H1 (cell line): Measurements from ENCODE around the gene ARNT2. TPM values are rescaled to one million over a fixed set of nuclear protein-coding genes. Genes with fewer than 3 reads are reported as not detected.

Experiments used
- CTCF ChIA-PET: fragments of 300-600 bp; sonication (Branson Sonifier 250); formaldehyde crosslinking; loops from one replicate; lab custom pipeline; 2021; ENCODE audit not compliant: partially characterized antibody; lab: Charles Lee
- POLR2A ChIA-PET: fragments of 300-600 bp; sonication (Branson Sonifier 250); formaldehyde crosslinking; loops from one replicate; lab custom pipeline; 2021; ENCODE audit warnings: inconsistent platforms; ENCODE audit not compliant: partially characterized antibody; lab: Charles Lee
- DNase-seq, 2 experiments: peaks; one replicate each; pipeline versions ENCODE4 v3.0.0 to v3.0.0-alpha.2; 2010 to 2022; ENCODE audit warnings: low spot score in 2 of 2, low read depth in 1 of 2, mixed read lengths in 1 of 2
- FAIRE-seq: peaks from 2 replicates; lab custom pipeline; 2011; peaks lifted over from hg19 to GRCh38; lab: Jason Lieb, UNC
- H2AFZ ChIP-seq: 2 replicates; pipeline ENCODE4 v1.8.1; 2012; ENCODE audit warnings: low read length, inconsistent platforms
- H2AK5ac ChIP-seq: 2 replicates; pipeline ENCODE4 v1.6.1; 2013; ENCODE audit warnings: low read depth, low read length
- H2BK120ac ChIP-seq: replicated peaks from 2 replicates; pipeline ENCODE3; 2013; ENCODE audit warnings: low read depth, low read length, inconsistent platforms
- H2BK12ac ChIP-seq: 2 replicates; pipeline ENCODE4 v1.6.1; 2013; ENCODE audit warnings: low read depth, low read length
- H2BK15ac ChIP-seq: 2 replicates; pipeline ENCODE4 v1.6.1; 2013; ENCODE audit warnings: low read length
- H2BK20ac ChIP-seq: 2 replicates; pipeline ENCODE4 v1.6.1; 2013; ENCODE audit warnings: low read length
- H2BK5ac ChIP-seq: 2 replicates; pipeline ENCODE4 v1.6.1; 2013; ENCODE audit warnings: low read depth, low read length
- H3K14ac ChIP-seq: 2 replicates; pipeline ENCODE4 v1.6.1; 2013; ENCODE audit warnings: inconsistent platforms; ENCODE audit not compliant: insufficient read length
- H3K18ac ChIP-seq: 2 replicates; pipeline ENCODE4 v1.6.1; 2013; ENCODE audit warnings: low read length; ENCODE audit errors: extremely low read depth
- H3K23ac ChIP-seq: 2 replicates; pipeline ENCODE4 v1.6.1; 2013; ENCODE audit warnings: inconsistent platforms; ENCODE audit not compliant: insufficient read length
- H3K23me2 ChIP-seq: 2 replicates; pipeline ENCODE4 v1.6.1; 2013; ENCODE audit warnings: low read depth, low read length
- H3K27ac ChIP-seq: 2 replicates; pipeline ENCODE4 v1.6.1; 2011; ENCODE audit warnings: low read depth, low read length, inconsistent platforms
- H3K27me3 ChIP-seq, 4 experiments: replicated peaks in 1 of 4; 1 replicate in 1 of 4; 2 replicates in 3 of 4; pipeline versions ENCODE4 v1.6.1 to v1.8.1; 2011 to 2013; ENCODE audit warnings: low read length in 3 of 4, mild to moderate bottlenecking in 3 of 4, inconsistent platforms in 2 of 4, mixed read lengths in 2 of 4, moderate library complexity in 1 of 4; ENCODE audit not compliant: control insufficient read depth in 3 of 4, insufficient read depth in 3 of 4; ENCODE audit errors: extremely low read depth in 1 of 4
- H3K36me3 ChIP-seq, 4 experiments: 2 replicates each; pipeline versions ENCODE4 v1.6.1 to v1.8.1; 2011 to 2013; ENCODE audit warnings: mild to moderate bottlenecking in 4 of 4, low read length in 3 of 4, moderate library complexity in 2 of 4, control low read depth in 1 of 4, inconsistent platforms in 1 of 4; ENCODE audit not compliant: insufficient read depth in 4 of 4, control insufficient read depth in 2 of 4
- H3K4ac ChIP-seq: replicated peaks from 2 replicates; pipeline ENCODE3; 2013; ENCODE audit warnings: low read length, low read depth, mixed read lengths, inconsistent platforms; ENCODE audit not compliant: insufficient read length
- H3K4me1 ChIP-seq, 4 experiments: replicated peaks in 1 of 4; 1 replicate in 1 of 4; 2 replicates in 3 of 4; pipeline versions ENCODE4 v1.6.1 to v1.8.1; 2011 to 2013; ENCODE audit warnings: low read length in 3 of 4, inconsistent platforms in 2 of 4, mixed read lengths in 1 of 4; ENCODE audit not compliant: insufficient read depth in 4 of 4, control insufficient read depth in 3 of 4
- H3K4me2 ChIP-seq, 2 experiments: 2 replicates each; pipeline versions ENCODE4 v1.6.1 to v1.8.1; 2011 to 2013; ENCODE audit warnings: low read depth in 2 of 2, low read length in 2 of 2, control low read depth in 1 of 2, inconsistent platforms in 1 of 2, mild to moderate bottlenecking in 1 of 2; ENCODE audit not compliant: insufficient read depth in 1 of 2
- H3K4me3 ChIP-seq, 4 experiments: fragments of 200-600, 300-600 bp in 1 of 4; sonication (generic), shearing (Covaris generic), sonication (Bioruptor Twin) in 1 of 4; 2 replicates each; pipeline versions ENCODE4 v1.5.1 to v1.8.1; 2011 to 2016; ENCODE audit warnings: low read length in 4 of 4, low read depth in 3 of 4, control low read depth in 2 of 4, inconsistent platforms in 2 of 4, mild to moderate bottlenecking in 2 of 4, mixed read lengths in 1 of 4, moderate library complexity in 1 of 4; ENCODE audit not compliant: insufficient read depth in 2 of 4; ENCODE audit errors: extremely low read depth in 1 of 4
- H3K56ac ChIP-seq: replicated peaks from 2 replicates; pipeline ENCODE3; 2013; ENCODE audit warnings: low read depth, mild to moderate bottlenecking, mixed read lengths, low read length, inconsistent platforms; ENCODE audit not compliant: insufficient read length
- H3K79me1 ChIP-seq: 2 replicates; pipeline ENCODE4 v1.6.1; 2013; ENCODE audit warnings: low read depth, low read length, control low read depth
- H3K79me2 ChIP-seq, 2 experiments: 2 replicates each; pipeline versions ENCODE4 v1.6.1 to v1.8.1; 2012 to 2013; ENCODE audit warnings: low read length in 2 of 2, mild to moderate bottlenecking in 2 of 2, inconsistent platforms in 1 of 2; ENCODE audit not compliant: insufficient read depth in 2 of 2, control insufficient read depth in 1 of 2
- H3K9ac ChIP-seq, 4 experiments: replicated peaks in 1 of 4; 1 replicate in 1 of 4; 2 replicates in 3 of 4; pipeline versions ENCODE4 v1.6.1 to v1.8.1; 2011 to 2013; ENCODE audit warnings: low read depth in 3 of 4, low read length in 3 of 4, control low read depth in 2 of 4, mild to moderate bottlenecking in 2 of 4, moderate library complexity in 2 of 4, inconsistent platforms in 1 of 4; ENCODE audit errors: extremely low read depth in 1 of 4
- H3K9me3 ChIP-seq, 2 experiments: 2 replicates each; pipeline versions ENCODE4 v1.6.1 to v1.8.1; 2012 to 2013; ENCODE audit warnings: mild to moderate bottlenecking in 2 of 2, moderate library complexity in 2 of 2, control low read depth in 1 of 2, inconsistent platforms in 1 of 2, low read depth in 1 of 2, low read length in 1 of 2, mixed read lengths in 1 of 2; ENCODE audit not compliant: insufficient read depth in 2 of 2
- H4K20me1 ChIP-seq, 2 experiments: replicated peaks in 1 of 2; 2 replicates each; pipeline versions ENCODE3 to v1.8.1; 2011 to 2013; ENCODE audit warnings: inconsistent platforms in 2 of 2, low read length in 2 of 2, mild to moderate bottlenecking in 1 of 2; ENCODE audit not compliant: insufficient read depth in 2 of 2, control insufficient read depth in 1 of 2
- H4K5ac ChIP-seq: 2 replicates; pipeline ENCODE4 v1.6.1; 2013; ENCODE audit warnings: low read length, low read depth, mixed read lengths, inconsistent platforms; ENCODE audit not compliant: insufficient read length
- H4K8ac ChIP-seq: 2 replicates; pipeline ENCODE4 v1.8.0; 2013; ENCODE audit warnings: mild to moderate bottlenecking, moderate library complexity, low read length, inconsistent platforms; ENCODE audit not compliant: insufficient read depth; ENCODE audit errors: extremely low read depth
- H4K91ac ChIP-seq: replicated peaks from 2 replicates; pipeline ENCODE3; 2013; ENCODE audit warnings: low read length, mixed read lengths, inconsistent platforms; ENCODE audit not compliant: insufficient read length
- RAD21 ChIP-seq, 2 experiments: IDR thresholded peaks in 1 of 2; conservative IDR thresholded peaks in 1 of 2; 2 replicates each; pipeline ENCODE4 v1.6.1; 2011; ENCODE audit warnings: low read depth in 2 of 2, low read length in 2 of 2, improper control_type of control experiment in 1 of 2, inconsistent platforms in 1 of 2, mild to moderate bottlenecking in 1 of 2, moderate library complexity in 1 of 2
- RBBP5 ChIP-seq: IDR thresholded peaks from 2 replicates; pipeline ENCODE4 v1.7.1; 2012; ENCODE audit warnings: low read depth, mild to moderate bottlenecking, inconsistent platforms, low read length, moderate library complexity, borderline replicate concordance
- WGBS, 2 experiments: shearing (Covaris generic) in 1 of 2; methylation state at CpG; one replicate each; pipeline versions ENCODE4 v1.1.6 to v1.1.7; 2013 to 2015; ENCODE audit warnings: low lambda C conversion rate in 2 of 2, mixed read lengths in 2 of 2, inconsistent platforms in 1 of 2, low coverage in 1 of 2, missing lambda C conversion rate in 1 of 2; ENCODE audit not compliant: insufficient replicate concordance in 2 of 2, insufficient coverage in 1 of 2, insufficient read length in 1 of 2; ENCODE audit errors: extremely low coverage in 1 of 2, missing lambda C conversion rate in 1 of 2; 5-methylcytosine and 5-hydroxymethylcytosine counted together
- polyA plus RNA-seq, 7 experiments: library from polyadenylated mRNA; depleted of rRNA in 3 of 7; stranded (reverse) in 5 of 7; unstranded in 2 of 7; fragments of >200 nt in 5 of 7; fragments of 200-250 nt in 2 of 7; gene quantifications; 1 replicate in 5 of 7; 2 replicates in 1 of 7; 4 replicates in 1 of 7; pipeline versions ENCODE4 v1.2.1 to v1.2.3, GENCODE V29; 2011 to 2013; ENCODE audit warnings: missing spikeins in 2 of 7, mixed read lengths in 2 of 7
- total RNA-seq: library from RNA; stranded (reverse); fragmentation: NEBNext Ultra II Directional; extraction: Animal tissue kit (Norgen Biotek cat#: 25700); gene quantifications from 2 replicates; pipeline ENCODE4 v1.2.1, GENCODE V29; 2021

ARNT2 gene
- total and polyA plus RNA-seq, 2 of the 8 experiments (the other 6 are each of a cell fraction or from before 2014, with no cell fraction given): 9.5 to 14.6 TPM

DNA sequence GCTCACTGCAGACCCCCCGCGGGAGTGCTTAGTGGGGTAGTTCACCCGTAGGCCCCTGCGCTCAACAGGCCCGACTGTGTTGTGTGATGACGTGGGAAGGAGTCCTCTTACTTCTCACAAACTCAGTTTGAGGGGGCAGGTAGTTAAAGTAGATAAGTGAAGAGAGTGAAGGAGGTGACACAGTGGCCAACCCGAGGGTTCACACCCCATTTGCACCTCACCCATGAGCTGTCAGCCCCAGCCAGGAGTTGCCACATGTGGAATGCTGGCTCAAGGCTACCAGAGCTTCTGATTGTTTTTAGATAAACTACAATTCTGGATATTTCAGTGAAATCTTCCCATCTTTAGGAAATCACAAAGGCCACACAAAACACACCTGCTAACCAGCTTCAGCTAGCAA is 226.8 kb downstream of the ARNT2 start:
- Histone ChIP-seq H3K4me1 (no peaks in the 10 kb centered on the region; a peak in 1 of 7 replicates), H3K56ac (no peak overlapping the region), H3K4me2 (no peak overlapping the region), H2BK5ac (no peak overlapping the region), H3K9me3 (no peaks in the 10 kb centered on the region), H2BK120ac (no peak overlapping the region), H4K20me1 (no peaks in the 10 kb centered on the region), H4K91ac (no peak overlapping the region), H3K18ac (no peak overlapping the region), H3K14ac (no peak overlapping the region), H3K79me2 (no peaks in the 10 kb centered on the region), H3K23ac (no peak overlapping the region), H3K4ac (no peak overlapping the region), H3K27ac (no peak overlapping the region), H3K23me2 (no peaks in the 10 kb centered on the region; the same call in 1 of the 2 replicates), H3K27me3 (no peaks in the 10 kb centered on the region), H2BK15ac (no peak overlapping the region), H3K36me3 (no peaks in the 10 kb centered on the region), H2AK5ac (no peak overlapping the region), H3K79me1 (no peaks in the 10 kb centered on the region), H2BK20ac (no peak overlapping the region), H4K8ac (no peak overlapping the region), H3K9ac (no peak overlapping the region), H2AFZ (no peak overlapping the region), H2BK12ac (no peak overlapping the region), H4K5ac (no peak overlapping the region), H3K4me3 (no peak overlapping the region)
- POLR2A ChIA-PET: no interaction called here
- DNase-seq (no peak), FAIRE-seq (no peak)
- WGBS, 2 experiments: 93% methylated on average over 5 of the region's 7 CpGs; no CpG with 5 or more reads in 1 of the 2 experiments
- CTCF ChIA-PET: interaction anchor here (0.8 to 2.2 kb wide), 6 partner anchors 15 to 216 kb away, joined by 3 to 10 read pairs (median 4); no protein-coding TSS in a partner anchor
- TF ChIP-seq RAD21 (IDR thresholded peaks at IDR 0.05 in 1 of 2, conservative IDR thresholded peaks at IDR 0.05 in 1 of 2; ENCODE audit: low read depth in 2 of 2, low read length in 2 of 2) (no peak), RBBP5 (no peak)
